ENCODE data around the gene SCAMP4.

The SCAMP4 gene

GRCh38 chr19:1905110-1905862, at the start of gene SCAMP4, which contains the start of gene ADAT3:
SCAMP4 (plus strand) TSS chr19:1905399; CDS start chr19:1915020, 9,621 bp downstream.
ADAT3 (plus strand) TSS chr19:1905399; CDS start chr19:1912048, 6,649 bp downstream.
- peak; percentile 99 for DNase-seq (ENCODE audit: low spot score)

- DNase-seq (ENCODE audit: low spot score): peak; percentile 16
Measured at GRCh38 chr19:1855828-1856255, 49.4 kb upstream of the SCAMP4 start.

GRCh38 chr19:1856345-1856697, 48.9 kb upstream of the SCAMP4 start:
- peak; percentile 11 for DNase-seq (ENCODE audit: low spot score)

DNA sequence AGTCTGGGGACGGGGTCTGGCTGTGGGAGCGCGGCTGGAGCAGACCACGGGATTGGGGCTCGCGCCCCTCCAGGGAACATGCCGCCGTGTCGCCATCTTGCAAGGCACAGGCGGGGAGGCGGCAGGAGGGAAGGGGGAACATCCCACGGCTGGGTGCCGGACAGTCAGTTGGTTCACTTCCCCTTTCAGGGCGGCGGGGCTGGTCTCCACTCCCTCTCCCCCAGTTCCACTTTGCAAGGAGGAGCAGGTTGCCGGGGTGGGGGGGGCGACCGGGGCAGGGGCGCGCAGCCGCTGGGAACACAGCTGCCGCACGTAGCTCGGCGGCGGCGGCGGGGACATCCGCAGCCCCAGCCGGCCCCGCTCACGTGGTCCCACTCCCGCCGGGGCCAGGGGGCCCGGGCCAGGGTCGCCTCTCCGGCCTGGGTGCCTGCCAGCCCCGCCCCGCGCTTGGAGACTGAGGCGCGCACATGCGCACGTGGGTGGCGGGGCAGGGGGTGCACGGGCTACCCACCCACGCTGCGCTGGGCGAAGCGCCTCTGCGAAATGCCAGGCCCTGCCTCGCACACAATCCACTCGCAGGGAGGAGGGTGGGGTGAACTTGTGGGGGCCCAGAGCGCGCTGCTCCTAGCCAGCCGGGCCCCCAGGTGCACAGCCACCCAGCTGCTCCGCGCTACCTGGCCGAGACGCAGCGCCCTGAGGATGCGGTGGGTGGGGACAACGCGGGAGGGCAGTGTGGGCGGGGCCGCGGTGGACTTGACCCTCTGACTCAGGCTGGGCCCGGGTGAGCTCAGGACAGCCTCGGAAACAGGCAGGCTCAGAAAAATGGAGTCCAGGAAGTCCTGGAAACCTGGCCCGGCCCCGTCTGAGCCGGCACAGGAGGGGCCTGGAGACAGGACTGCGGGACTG, 48.2 kb upstream of the SCAMP4 start:
- DNase-seq (ENCODE audit: low spot score): peak; percentile 75

DNA sequence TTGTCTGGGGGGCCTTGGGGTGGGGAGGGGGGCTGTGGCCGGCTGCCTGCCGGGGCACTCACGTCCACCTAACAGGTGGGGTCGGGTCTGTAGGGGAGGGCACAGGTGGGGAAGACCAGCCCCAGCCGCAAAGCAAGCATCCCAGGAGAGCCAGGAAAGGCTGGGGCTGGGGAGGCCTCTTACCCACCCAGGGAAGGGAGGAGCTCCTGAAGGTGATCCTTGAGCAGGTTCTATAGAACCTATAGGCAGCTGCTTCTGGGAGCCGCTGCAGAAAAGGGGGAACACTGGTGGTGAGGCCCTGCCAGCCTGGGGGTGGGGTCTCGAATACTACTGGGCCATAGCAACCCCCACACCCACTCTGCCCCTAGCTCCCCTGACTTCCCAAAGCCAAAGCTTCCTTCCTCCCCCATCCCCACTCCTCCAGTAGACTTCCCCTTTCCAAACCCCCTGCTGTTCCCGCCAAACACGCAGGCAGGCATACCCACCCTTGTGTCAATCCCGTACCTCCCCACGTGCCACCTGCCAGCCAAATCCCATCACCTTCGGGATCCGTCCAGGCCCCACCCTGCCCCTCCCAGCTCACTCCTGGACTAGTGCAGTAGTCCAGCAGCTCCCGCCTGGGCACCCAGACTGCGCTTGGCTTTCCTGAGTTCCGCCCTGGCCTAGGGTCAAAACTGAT, 47.4 kb upstream of the SCAMP4 start:
- DNase-seq (ENCODE audit: low spot score): peak; percentile 30

GRCh38 chr19:1858412-1859081, 46.7 kb upstream of the SCAMP4 start:
- DNase-seq (ENCODE audit: low spot score): no peak

DNA sequence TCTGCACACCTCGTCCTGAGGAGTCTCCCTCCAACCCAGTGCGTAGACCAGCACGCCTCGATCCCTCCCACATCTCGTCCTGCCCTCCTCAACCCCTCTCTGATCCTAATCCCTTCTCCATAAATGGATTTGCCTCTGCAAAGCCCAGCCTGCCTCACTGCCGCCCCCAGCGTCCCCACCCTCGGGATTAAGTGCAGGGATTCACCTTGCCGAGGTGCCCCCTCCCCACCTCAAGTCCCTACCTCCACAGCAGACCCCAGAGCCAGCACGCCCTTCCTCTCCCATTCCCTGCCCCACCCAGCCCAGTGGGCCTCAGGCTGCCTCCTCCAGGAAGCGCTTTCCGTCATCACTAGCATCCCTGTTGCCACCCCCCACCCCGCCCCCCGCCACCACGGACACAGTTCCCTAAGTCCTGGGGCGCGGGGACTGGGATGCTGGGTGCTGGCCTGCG, 45.8 kb upstream of the SCAMP4 start:
- DNase-seq (ENCODE audit: low spot score): peak; percentile 18

DNA sequence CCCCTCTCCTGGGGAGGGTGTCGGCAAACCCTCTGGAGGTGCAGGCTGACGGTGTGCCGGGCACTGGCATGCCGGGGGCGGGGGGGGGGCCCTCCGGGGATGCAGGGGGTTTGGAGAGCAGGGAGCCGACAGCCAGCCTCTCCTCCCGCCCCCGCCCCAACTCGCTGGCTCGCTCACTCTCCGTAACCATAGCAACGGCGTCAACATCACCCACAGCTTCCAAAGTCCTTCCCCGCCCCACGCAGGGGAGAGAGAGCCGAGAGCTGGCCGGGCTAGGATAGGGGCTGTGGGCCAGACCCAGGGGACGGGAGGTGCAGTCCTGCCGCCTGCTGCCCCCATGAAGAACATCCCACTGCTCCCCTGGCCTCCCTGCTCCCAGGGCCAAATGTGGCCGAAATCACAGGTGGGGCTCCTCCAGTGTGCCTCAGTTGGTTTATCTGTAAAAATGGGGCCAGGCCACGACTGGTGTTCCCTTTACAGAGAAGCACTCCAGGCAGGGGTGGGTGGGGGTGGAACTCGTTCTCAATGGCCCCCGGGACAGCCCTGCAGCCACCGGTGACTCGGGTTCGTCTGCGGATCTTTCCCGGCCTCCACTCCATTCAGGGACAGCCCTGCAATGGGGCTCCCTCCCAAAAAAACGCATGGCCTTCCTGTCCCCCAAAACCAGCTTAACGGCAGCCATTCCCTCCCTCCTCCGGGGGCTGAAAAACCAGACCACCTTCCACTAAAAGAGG, 45.0 kb upstream of the SCAMP4 start:
- DNase-seq (ENCODE audit: low spot score): peak; percentile 87

DNA sequence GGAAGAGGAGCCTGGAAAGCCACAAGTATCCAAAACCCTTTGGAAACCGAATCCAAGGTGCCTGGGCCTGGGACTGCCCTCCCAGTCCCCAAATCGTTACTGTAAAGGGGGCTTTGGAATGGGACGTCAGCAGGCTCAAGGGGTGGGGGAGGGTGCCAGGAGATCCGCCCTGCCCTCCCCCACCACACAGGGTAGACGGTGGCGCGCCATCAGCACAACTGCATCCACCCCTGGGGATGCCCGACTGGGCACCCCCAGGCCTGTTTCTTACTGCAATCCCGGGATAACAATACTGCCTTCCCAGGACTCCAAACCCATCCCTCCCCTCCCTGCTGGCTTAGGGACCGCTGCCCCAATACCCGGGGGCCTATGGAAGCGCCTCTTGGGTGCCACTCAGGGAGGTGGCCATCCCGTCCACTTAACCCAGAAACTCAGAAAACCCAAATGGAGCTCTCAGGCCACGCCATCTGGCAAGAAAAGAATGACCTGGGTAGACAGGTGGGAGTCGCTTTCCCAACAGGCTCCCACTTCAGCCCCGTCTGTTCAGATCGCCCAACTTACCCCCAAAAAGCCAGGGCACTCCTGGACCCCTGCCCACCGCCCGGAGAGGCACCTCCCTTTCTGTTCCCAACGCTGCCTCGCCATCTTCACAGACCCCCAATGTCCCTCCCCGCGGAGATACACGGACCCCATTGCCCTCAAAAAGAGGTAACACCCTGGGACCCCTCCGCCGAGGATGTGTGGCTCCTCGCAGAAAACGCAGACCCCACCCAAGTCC, 44.2 kb upstream of the SCAMP4 start:
- no peak for DNase-seq (ENCODE audit: low spot score)

GRCh38 chr19:1861599-1862031, 43.6 kb upstream of the SCAMP4 start:
- peak; percentile 33 for DNase-seq (ENCODE audit: low spot score)

DNA sequence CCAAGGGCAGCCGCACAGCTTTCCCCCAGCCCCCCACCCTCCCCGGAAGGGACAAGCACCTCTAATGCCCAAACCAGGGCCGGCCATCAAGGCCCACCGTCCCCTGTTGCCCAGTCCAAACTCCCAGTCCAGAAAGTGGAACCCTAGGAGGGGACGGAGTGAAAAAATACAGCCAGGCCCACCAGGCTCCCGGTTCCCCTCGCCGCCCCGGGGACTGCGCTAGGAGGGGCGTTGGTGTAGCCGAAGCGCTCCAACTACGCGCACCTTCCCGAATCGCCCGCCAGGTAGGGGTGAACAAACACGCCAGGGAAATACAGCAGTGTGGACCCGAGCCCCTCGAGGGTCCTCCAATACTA, 43.2 kb upstream of the SCAMP4 start:
- DNase-seq (ENCODE audit: low spot score): peak; percentile 12

DNA sequence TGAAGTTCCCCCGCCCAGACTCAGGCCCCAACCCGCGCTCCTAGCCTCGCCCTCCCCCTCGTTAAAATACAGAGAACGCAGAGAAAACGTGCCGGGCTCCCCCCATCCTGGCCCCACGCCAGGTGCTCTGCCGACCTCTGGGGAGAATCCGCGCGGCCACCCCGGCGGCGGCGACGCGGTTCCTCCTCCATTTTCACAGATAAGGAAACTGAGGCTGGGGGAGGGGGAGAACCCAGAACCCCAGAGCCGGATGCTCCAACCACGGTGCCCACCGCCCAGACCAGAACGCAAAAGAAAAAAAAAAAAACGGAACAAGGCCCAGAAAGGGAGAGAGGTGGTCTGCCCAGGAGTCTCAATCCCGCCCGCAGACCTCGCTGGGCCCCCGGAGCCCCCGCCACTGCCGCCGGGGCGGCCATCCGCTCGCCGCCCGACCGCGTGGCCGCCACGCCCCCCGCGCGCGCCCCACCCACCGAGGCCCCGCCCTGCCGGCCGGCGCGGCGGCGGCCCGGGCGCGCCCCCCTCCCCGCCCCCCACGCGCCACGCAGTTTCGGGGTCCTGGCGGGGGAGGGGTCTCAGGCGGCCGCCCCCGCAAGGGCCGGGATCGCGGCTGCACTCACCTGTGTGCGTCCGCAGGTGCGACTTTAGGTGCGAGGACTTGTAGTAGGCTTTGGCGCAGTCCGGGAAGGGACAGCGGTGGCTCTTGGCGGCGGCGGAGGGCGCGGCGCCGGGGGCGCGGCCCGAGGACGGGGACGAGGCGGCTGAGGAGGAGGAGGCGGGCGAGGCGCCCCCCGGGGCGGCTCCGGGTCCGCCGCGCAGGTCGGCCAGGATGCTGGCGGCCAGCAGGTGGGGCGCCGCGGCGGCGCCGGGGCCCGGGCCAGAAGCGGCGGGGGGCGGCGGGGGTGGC, 42.5 kb upstream of the SCAMP4 start:
- DNase-seq (ENCODE audit: low spot score): peak; percentile 26

- DNase-seq (ENCODE audit: low spot score): no peak
Measured at GRCh38 chr19:1863328-1863637, 41.9 kb upstream of the SCAMP4 start, which contains the start of gene KLF16. KLF16 (minus strand) TSS chr19:1863579; CDS start chr19:1863497, 82 bp downstream.

DNA sequence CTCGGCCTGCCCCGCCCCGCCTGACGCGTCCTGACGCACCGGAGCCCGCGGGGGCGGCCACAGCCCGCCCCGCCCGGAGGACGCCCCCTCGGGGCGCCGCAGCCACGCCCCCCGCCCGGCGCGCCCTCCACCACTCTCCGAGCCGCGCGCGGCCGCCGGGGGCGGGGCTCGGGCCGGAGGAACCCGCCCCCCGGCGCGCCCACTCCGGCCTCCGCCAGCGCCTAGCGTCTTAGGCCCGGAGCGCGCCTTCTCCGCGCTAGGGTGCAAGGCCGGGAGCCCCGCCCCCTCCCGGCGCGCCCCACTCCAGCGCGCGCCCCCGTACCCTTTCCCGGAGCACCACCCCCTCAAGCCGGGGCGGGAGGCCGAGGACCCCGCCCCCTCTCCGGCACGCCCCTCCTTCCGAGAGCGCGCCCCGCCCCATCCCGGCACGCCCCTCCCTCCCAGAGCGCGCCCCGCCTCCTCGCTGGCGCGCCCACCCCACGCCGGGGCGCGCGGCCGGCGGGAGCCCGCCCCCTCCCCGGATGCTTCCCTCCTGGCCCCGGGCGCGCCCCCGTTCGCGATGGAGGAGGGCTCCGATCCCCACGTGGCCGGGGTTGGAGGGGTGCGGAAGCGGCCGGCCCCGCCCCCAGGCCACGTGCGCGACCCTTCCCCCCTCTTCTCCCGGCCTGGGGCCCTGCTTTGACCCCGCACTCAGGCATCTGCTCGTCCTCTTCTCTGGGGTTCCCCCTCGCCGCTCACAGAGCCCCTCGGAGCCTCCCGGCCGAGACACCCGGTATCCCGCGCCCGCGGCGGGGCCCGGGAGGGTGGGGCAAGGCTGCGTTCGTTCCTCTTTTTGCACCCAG, 41.3 kb upstream of the SCAMP4 start:
- DNase-seq (ENCODE audit: low spot score): peak; percentile 90

- peak; percentile 72 for DNase-seq (ENCODE audit: low spot score)
Measured at GRCh38 chr19:1864480-1865171, 40.6 kb upstream of the SCAMP4 start.

- DNase-seq (ENCODE audit: low spot score): peak; percentile 13
Measured at GRCh38 chr19:1865172-1866010, 39.8 kb upstream of the SCAMP4 start.

Data from Ammon's horn (tissue), 1 donor.